ENCODE data around the gene FBXO4.

FBXO4 gene, protein sequence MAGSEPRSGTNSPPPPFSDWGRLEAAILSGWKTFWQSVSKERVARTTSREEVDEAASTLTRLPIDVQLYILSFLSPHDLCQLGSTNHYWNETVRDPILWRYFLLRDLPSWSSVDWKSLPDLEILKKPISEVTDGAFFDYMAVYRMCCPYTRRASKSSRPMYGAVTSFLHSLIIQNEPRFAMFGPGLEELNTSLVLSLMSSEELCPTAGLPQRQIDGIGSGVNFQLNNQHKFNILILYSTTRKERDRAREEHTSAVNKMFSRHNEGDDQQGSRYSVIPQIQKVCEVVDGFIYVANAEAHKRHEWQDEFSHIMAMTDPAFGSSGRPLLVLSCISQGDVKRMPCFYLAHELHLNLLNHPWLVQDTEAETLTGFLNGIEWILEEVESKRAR

DNA sequence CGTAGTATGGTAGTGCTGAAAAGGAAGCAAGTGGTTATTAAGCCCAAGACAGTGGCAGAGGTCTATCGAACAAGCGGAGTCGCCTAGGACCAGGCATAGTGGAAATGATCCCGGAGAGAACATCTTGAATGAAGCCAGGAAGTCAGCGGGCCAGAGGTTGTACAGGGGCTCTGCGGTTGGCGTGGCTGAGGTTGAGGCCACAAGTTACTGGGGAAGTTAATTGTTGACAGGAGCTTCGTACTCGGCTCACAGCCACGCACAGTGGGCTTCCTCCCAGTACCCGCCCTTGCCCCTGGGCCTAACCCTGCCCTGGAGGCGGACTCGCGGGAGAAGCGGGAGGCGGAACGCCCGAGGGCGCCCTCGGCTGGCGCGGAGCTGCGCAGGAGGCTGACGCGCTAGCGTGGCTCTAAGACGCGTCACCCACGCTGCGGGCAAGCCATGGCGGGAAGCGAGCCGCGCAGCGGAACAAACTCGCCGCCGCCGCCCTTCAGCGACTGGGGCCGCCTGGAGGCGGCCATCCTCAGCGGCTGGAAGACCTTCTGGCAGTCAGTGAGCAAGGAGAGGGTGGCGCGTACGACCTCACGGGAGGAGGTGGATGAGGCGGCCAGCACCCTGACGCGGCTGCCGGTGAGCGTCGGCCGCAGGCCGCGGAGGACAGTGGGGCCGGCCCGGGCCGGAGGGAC lies at the start of gene FBXO4:
FBXO4 (plus strand) TSS at position 410 of the 683 bp plus-strand sequence; CDS start at position 439, 29 bp downstream.
- peak; percentile 89 for DNase-seq

DNA sequence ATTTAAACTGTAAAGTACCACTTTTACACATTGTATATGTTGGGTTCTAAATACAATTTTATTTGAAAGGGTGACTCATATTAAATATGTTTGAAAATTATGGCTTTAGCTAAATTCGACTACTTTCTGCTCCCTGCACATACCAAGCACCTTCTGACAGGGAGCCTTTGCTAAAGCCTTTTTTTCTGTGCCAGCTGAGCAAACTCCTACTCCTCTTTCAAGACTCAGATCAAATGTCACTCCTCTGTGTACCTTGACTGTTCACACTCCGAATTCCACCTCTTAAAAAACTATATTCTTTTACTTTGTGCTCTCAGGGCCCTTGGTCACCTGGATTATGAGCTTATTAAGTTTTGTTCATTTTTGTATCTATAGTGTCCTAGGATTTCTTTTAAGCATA lies 48.4 kb upstream of the FBXO4 start:
- DNase-seq: no peak

DNA sequence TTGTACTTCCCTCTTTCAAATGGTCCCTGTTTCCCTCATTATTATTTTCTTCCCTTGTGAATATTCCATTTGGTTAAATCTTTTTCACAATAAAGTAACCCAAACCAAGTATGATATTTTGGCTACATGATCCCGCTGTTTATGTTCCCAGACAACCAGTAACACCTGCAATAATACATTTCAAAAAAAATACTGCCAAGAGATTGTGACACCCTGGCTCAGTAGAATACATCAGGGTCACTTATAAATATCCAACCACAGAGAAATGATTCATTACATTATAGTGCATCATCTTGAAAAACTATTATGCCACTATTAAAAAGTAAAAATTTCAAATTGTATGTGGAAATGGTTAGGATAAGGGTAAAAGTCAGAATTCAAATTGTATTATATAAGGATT lies 47.7 kb upstream of the FBXO4 start:
- DNase-seq: no peak

DNA sequence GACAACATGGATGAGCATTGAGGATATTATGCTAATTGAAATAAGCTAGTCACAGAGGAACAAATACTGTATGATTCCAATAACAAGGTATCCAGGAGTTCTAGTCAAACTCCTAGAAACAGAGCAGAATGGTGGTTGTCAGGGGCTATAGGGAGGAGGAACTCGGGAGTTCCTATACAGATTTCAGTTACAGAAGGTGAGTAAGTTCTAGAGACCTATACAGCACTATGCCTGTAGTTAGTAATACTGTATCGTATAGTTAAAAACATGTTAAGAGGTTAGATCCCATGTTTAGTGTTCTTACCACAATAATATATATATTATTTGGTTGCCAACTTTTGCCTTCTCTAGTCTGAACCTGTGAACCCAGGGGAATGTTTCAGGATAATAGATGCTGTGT lies 46.9 kb upstream of the FBXO4 start:
- DNase-seq: no peak

DNA sequence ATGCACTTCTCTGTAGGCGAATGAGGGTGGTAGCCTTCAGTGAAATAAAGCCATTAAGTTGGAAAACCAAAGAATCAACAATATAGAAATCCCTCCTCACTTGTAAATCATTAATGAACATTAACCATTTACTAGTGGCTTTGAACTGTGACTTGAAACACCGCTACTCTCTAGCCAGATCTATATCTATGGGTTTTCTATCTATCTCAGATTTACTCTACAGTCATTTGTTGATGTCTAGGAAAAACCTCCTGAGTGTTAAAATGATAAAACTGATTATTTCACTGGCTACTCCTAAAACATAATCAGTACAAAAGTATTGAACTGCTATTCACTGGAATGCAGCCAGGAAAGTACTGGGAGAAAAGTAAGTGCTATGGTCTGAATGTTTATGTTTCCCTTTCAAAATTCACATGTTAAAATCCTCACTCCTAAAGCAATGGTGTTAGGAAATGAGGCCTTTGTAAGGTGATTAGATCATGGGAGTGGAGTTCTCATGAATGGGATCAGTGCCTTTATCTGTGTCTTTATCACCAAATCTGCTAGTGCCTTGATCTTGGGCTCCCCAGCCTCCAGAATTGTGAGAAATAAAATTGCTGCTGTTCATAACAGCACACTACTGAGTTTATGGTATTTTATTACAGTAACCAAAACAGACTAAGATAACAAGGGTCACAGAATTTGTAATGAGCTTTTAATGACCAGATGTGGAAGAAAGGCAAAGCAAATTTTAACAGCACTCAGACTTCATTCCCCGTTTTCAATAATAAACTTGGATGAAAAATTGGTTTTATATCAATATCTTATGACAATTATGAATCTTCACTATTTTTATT lies 46.2 kb upstream of the FBXO4 start:
- DNase-seq: no peak

DNA sequence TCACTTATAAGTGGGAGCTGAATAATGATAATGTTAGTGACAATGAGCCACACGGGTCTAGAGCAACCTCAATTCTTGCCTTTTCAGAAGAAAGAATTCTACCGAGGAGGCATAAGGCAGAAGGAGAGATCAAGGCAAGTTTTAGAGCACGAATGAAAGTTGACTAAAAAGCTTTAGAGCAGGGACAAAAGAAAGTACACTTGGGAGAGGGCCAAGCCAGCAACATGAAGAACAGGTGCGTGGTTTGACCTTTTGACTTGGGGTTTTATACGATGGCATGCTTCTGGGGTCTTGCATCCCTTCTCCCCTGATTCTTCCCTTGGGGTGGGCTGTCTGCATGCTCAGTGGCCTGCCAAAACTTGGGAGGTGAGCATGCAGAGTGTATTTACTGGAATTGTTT lies 42.3 kb upstream of the FBXO4 start:
- no peak for DNase-seq

DNA sequence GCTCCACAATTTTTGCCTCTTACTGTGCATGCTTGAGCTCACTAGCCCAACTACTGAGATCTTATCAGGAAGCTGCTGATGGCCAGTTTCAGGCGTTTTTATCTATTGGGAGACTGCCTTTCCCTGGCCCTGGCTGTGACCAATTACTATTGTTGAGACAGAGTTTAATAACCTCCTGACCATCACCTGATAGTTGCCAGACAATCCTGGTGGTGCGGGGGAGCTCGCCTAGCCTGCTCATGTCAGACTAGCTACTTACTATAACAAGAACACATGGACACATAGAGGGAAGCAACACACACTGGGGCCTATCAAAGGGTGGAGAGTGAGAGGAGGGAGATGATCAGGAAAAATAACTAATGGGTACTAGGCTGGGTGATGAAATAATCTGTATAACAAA lies 41.8 kb upstream of the FBXO4 start:
- DNase-seq: no peak

DNA sequence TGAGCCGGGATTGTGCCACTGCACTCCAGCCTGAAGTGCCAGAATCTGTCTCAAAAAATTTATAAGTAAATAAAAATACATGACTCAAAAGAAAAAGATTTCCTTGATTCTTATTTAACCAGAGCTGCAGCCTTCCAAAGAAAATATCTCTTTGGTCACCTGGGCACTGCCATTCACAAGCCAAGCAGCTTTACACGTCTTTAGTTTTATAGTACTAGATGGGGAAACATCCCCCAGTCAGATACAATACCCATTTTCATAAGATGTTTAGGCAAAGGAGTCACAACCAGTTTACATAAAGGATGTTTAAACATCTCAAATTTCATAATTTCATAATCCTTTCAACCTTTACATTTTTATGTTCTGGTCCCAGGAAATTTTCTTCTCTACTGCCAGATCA lies 41.1 kb upstream of the FBXO4 start:
- no peak for DNase-seq

DNA sequence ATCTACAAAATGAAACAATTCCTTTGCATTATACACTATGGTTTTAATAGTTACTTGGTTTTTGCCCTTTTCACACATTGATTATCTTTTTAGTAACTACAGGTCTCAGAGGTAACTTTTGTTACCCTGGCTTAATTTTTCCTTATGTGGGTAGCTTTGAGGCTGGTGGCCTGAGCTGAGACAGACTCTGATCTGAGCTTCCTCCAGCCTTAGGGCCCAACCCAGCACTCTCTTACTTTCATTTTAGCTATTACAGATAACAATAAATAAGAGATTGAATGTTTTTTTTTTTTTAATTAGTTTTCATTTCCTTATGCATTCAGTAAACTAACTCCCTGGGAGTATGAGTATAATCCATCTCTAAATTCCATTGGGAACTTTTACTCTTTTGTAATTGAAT lies 39.8 kb upstream of the FBXO4 start:
- DNase-seq: no peak

DNA sequence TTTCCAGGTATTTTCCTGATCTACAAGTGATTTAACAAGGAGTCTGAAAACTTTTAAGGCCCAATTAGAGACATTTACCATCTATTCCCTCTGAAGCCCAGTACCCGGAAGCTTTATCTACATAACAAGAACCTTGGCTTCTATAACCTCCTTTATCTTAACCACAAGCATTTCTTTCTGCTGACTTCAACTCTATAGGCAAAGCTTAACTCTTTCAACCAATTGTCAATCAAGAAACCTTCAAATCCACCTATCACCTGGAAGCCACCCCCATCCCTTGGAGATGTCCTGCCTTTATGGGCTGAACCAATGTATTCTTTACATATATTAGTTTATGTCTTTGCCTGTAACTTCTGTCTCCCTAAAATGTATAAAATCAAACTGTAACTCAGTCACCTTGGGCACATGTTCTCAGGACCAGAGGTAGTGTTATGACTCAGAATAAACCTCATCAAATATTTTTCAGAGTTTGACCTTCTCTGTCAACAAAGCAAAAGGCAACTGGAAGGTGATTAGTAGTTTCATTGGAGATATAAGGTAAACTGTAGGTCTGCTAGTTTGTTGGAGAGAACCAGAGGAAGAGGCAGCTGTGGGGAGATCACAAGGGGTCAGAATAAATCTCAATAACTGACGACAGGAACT lies 33.9 kb upstream of the FBXO4 start:
- DNase-seq: no peak

DNA sequence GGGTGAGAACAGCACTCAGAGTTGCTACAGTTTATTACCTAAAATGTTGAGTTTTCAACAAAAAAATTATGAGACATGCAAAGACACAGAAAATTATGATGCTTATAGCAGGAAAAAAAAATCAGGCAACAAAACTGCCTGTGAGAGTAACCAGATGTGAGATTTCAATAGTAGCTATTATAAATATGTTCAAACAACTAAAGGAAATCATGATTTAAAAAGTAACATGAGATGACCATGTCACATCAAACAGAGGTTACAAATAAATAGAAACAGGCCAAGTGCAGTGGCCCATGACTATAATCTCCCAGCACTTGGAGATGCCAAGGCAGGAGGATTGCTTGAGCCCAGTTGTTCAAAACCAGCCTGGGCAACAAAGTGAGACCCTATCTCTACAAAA lies 33.0 kb upstream of the FBXO4 start:
- DNase-seq: no peak

DNA sequence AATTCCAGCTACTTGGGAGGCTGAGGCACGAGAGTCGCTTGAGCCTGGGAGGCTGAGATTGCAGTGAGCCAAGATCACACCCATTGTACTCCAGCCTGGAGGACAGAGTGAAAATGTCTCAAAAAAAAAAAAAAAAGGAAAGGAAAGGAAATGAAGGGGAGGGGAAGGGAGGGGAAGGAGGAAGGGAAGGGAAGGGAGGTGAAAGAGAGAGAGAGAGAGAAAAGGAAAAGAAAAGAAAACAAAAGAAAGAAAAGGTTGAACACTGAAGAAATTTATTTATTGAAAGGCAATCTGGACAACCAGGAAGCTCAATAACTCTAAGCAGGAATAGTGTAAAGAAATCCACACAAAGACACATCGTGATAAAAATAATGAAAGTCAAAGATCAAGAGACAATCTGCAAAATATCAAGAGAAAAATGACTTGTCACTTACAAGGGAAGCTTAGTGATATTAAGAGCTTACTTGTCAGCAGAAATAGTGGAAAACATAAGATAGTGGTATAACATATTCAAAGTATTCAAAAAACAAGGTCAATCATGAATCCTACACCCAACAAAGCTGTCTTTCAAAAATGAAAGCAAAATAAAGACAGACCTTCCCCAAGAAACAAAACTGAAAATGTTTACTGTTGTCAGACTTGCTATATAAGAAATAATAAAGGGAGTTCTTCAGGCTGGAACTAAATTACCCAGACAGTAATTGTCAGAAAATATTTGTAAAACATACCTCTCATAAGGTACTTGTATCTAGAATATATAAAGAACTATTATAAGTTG lies 31.8 kb upstream of the FBXO4 start:
- no peak for DNase-seq

DNA sequence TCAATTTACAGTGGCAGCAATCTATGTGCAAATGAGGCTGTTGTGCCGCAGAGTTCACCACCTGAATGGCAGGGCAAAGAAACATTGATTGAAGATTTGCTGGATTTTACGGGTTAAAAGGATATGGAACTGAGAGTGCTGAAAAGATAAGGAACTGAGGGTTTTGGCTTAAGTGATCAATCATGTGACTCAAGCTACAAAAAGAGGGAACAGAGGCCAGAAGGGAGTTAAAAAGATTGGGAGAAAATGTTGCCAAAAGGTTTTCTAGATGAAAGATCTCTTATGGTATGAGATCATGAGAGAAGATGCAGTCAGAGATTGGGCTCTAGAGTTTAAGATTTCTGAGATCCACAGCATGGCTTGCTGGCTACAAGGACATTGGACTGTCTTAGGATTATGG lies 28.9 kb upstream of the FBXO4 start:
- no peak for DNase-seq

DNA sequence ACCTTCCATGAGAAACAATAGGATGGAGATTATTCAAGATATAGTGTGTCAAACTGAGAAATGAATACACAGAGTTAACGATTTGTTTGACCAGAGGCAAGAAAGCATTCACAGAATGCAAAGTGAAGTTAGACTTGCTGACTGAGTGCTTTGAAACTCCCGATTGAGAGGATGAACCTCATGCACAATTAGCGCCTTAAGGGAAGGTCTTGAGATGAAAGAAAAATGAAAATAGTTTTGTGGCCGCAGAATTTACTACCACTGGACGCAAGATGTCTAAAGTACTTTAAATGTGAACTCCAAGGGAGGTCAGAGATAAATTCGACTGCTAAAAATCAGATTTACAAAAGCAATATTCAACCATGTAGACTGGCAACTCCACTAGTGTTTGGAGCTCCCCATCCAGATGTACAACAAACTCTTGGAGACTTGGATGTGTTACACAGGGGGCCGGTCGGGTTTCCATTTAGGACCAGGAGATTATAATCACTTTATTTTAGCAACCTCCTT lies 21.6 kb upstream of the FBXO4 start:
- no peak for DNase-seq

DNA sequence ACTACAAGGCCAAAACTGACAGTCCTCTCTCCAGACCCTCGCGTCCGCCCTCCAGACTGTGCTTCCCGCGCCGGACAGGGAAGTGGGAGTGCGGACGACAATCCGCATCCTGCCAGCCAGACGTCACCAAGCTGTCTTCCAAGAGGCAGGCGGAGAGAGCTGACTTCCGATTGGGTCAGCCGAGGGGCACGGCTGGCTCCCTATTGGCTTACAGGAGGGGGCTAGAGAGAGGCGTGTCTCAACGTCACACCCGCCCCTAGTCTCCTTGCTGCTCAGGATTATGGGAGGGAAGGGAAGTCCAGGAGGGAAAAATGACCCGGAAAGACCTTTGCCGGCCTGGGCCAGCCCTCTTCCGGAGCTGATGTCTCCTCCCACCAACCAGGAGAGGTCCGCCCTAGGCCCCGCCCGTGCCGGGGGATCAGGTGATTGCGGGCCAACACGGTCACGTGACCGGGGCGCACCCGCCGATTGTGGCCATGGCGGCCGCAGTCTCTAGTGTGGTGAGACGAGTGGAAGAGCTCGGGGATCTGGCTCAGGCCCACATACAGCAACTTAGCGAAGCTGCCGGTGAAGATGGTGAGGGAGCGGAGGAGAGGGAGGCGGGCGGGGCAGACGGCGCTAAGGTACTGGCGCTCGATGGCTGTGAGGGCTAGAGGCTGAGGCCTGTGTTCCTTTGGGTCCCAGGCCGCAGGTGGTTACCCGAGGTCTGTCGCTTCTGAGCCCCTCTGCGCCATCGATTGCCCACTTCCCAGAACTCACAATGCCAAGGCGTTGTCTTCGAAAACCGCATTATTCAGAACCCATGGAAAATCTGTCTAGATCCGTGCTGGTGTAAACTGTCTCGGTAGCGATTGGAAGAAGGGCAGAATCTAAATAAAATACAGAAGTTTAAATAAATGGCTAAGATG lies 20.9 kb upstream of the FBXO4 start, which contains the start of gene RIMOC1:
RIMOC1 (plus strand) TSS at position 453 of the 908 bp plus-strand sequence; CDS start at position 477, 24 bp downstream.
- peak; percentile 100 for DNase-seq

DNA sequence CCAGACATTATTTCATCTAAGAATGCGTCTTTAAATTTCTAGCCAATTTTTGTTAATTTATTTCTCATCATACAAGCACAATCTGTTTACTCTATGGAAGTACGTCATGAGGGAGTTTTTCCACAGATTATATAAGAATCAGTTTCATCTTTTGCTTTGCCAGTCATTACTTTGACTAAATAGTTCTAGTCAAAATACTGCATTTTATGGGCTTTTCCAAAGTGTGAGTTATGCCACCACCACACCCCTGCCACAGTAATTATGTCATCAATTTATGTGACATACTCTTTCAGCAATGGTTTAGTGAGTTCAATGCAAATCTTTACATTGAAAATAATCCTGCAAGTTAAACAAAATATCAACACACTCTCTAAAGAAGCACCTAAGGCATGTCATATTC lies 18.9 kb upstream of the FBXO4 start:
- no peak for DNase-seq

DNA sequence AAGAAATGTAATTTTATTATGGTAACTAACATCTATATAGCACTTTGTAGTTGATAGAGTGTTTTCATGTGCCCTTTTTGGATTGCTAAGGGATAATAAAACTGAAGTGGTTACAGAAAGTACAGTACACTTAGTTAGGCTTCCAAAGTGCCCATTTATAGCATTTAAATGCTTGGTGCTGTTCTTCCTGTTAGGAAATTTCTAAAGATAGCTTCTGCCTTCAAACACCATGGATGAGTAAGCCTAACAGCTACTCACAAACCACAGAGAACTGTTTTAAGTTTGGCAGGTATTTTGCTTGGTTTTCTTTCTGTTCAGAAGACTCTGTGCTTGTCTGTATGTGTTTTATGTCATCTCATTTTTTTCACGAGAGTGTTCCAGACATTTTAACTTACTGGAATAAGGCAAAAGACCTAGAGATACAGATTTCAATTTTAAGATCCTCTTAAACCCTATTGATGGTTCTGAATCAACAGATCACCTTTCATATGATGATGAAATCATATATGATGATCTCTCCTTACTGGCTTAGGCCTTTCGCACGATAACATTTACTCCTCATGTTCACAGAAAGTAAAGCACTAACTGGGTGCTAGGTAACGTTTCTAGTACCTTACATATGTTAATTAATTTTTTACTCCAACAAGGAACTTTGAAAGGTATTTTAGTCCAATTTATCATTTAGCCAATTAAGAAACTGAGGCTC lies 16.6 kb upstream of the FBXO4 start:
- no peak for DNase-seq

DNA sequence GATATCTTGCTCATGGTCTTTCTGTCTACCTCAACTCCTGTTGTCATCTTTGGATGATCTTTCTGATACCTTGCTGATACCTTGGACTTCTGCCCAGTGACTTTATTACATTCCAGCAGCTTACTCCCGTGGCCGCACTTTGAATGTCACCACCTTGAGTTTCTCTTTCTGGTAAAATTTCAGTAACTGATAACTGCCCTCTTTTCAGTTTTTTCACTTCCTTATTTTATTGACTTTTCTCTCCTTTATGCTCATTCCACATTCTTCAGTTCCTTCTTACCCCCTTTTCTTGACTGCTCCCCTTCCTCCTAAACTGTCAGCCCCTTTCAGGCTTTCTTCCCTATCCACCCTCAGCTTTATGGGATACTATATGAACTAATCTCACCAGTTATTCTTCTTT lies 7.0 kb upstream of the FBXO4 start:
- DNase-seq: no peak

DNA sequence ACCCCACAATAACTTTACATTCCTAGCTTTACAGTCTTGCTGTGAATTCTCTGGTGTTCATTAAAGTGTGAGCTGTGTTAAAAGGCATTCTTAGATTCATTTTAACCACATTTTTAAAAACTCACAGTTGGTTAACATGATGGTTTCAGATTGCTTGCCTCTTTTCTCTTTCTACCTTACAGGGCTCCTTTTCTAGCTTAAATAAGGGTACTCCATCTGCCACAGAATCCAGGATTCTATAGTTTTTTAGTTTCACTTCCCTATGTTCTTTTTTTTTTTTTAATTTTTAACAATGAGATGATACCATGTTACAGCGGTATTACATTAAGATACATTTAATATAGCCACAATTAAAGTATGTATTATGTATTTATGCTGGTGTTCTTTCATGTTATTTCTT lies 3.9 kb upstream of the FBXO4 start:
- DNase-seq: no peak

DNA sequence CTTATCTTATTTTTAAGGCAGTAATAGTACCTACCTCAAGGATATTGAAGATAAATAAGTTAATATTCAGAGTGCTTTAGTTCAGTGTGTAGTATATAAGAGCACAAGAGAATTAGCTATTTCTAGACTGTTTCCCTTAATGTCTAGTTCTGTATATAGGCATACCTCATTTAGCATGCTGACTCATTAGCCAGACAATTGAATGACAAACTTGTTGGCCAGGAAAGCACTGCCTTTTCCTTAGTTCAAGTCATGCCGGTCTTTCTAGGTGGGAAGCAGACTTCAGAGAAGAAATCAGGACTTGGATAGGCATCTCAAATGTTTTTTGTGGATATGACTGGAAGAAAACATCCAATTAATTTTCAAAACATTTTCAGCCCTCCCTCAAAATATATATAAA lies 3.2 kb upstream of the FBXO4 start:
- DNase-seq: no peak
